ENCODE results near the gene KAT2B. TPM values are rescaled to one million over a fixed set of nuclear protein-coding genes. Genes with fewer than 3 reads are reported as not detected.

KAT2B gene
- total and polyA plus RNA-seq, 2 of the 13 experiments (the other 11 are each of a cell fraction or from before 2014, with no cell fraction given), result 0.97 to 1.7 TPM

DNA sequence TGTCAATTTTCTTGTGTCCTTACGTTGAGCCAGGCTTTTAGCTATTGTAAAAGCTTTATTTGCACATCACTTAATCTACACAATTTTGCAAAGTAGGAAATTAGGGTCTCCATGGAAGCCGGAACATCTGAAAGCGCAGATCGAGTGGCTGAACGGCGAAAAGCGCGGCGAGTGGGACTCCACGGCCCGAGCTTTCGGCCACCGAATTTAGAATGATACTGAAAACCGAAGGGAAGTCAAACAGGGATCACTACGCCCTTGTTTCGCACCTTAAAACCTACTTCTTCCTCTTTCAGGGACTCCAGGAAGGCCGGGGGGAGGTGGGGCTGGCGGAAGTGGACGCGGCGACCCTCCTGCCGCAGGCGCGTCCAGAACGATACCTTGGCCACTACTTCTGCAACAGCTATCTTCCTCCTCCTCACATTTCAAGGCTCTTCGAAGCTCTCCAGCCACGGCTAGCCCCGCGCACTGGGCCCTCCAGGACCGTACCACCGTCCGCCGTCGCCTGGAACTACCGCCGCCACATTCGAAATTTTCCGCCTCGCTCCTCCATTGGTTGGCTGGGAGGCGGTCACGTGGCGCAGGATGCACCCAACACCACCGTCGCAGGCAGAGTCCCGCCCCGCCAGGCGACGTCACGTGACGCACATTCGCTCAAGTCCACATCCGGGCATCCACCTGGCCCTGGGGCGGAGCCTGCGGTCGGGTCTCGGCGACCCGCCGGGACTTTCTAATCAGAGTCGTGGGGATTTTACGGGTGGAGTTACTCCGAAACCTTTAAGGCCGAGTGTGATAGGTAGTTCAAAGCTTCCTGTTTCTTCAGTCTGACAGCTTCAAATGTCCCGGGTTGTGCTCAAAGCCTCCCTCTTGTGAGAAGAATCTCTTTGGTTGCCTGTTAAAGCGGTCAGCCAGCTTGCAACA, 145.7 kb downstream of the KAT2B start, which contains the start of gene SGO1 (continued):
- TF ChIP-seq, protein P1, sequence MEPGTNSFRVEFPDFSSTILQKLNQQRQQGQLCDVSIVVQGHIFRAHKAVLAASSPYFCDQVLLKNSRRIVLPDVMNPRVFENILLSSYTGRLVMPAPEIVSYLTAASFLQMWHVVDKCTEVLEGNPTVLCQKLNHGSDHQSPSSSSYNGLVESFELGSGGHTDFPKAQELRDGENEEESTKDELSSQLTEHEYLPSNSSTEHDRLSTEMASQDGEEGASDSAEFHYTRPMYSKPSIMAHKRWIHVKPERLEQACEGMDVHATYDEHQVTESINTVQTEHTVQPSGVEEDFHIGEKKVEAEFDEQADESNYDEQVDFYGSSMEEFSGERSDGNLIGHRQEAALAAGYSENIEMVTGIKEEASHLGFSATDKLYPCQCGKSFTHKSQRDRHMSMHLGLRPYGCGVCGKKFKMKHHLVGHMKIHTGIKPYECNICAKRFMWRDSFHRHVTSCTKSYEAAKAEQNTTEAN (CRISPR knock-in tag; conservative IDR thresholded peaks at IDR 0.05), result 0 out of 2 replicates have a peak, but pooled peaks have one; percentile 38
- TF ChIP-seq SIN3B (IDR thresholded peaks at IDR 0.05; ENCODE audit: low read length), result peak; percentile 98
- peak; percentile 76; the same call in 1 of the 2 replicates for TF ChIP-seq ZNF567 (CRISPR knock-in tag; IDR thresholded peaks at IDR 0.05; ENCODE audit: borderline replicate concordance)
- TF ChIP-seq ZNF878 (CRISPR knock-in tag; IDR thresholded peaks at IDR 0.05), result peak; percentile 83
- peak; percentile 64; the same call in 1 of the 2 replicates for TF ChIP-seq ZZZ3 (CRISPR knock-in tag; IDR thresholded peaks at IDR 0.05; ENCODE audit: borderline replicate concordance)
- TF ChIP-seq, protein P2, sequence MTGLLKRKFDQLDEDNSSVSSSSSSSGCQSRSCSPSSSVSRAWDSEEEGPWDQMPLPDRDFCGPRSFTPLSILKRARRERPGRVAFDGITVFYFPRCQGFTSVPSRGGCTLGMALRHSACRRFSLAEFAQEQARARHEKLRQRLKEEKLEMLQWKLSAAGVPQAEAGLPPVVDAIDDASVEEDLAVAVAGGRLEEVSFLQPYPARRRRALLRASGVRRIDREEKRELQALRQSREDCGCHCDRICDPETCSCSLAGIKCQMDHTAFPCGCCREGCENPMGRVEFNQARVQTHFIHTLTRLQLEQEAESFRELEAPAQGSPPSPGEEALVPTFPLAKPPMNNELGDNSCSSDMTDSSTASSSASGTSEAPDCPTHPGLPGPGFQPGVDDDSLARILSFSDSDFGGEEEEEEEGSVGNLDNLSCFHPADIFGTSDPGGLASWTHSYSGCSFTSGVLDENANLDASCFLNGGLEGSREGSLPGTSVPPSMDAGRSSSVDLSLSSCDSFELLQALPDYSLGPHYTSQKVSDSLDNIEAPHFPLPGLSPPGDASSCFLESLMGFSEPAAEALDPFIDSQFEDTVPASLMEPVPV (CRISPR knock-in tag; IDR thresholded peaks at IDR 0.05), result peak; percentile 94
- TF ChIP-seq, protein P3, sequence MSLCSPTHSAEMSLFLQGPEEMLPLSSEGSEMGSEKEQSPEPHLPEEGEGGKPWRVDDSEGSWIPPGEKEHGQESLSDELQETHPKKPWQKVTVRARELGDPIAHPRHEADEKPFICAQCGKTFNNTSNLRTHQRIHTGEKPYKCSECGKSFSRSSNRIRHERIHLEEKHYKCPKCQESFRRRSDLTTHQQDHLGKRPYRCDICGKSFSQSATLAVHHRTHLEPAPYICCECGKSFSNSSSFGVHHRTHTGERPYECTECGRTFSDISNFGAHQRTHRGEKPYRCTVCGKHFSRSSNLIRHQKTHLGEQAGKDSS (CRISPR knock-in tag; IDR thresholded peaks at IDR 0.05; ENCODE audit: borderline replicate concordance, low read depth), result peak; percentile 69; the same call in 1 of the 2 replicates
- peak; percentile 50; the same call in 1 of the 2 replicates for TF ChIP-seq ZNF615 (CRISPR knock-in tag; IDR thresholded peaks at IDR 0.05; ENCODE audit: borderline replicate concordance)
- peak; percentile 90 for TF ChIP-seq ASH2L (IDR thresholded peaks at IDR 0.05; ENCODE audit: insufficient read length, low read depth, low read length)
- TF ChIP-seq ZNF782 (CRISPR knock-in tag; IDR thresholded peaks at IDR 0.05; ENCODE audit: borderline replicate concordance), result no peak
- peak; percentile 67; the same call in 1 of the 2 replicates for TF ChIP-seq ZNF816 (CRISPR knock-in tag; IDR thresholded peaks at IDR 0.05; ENCODE audit: borderline replicate concordance)
- TF ChIP-seq PHF20 (CRISPR knock-in tag; IDR thresholded peaks at IDR 0.05), result peak; percentile 79
- TF ChIP-seq, protein P4, sequence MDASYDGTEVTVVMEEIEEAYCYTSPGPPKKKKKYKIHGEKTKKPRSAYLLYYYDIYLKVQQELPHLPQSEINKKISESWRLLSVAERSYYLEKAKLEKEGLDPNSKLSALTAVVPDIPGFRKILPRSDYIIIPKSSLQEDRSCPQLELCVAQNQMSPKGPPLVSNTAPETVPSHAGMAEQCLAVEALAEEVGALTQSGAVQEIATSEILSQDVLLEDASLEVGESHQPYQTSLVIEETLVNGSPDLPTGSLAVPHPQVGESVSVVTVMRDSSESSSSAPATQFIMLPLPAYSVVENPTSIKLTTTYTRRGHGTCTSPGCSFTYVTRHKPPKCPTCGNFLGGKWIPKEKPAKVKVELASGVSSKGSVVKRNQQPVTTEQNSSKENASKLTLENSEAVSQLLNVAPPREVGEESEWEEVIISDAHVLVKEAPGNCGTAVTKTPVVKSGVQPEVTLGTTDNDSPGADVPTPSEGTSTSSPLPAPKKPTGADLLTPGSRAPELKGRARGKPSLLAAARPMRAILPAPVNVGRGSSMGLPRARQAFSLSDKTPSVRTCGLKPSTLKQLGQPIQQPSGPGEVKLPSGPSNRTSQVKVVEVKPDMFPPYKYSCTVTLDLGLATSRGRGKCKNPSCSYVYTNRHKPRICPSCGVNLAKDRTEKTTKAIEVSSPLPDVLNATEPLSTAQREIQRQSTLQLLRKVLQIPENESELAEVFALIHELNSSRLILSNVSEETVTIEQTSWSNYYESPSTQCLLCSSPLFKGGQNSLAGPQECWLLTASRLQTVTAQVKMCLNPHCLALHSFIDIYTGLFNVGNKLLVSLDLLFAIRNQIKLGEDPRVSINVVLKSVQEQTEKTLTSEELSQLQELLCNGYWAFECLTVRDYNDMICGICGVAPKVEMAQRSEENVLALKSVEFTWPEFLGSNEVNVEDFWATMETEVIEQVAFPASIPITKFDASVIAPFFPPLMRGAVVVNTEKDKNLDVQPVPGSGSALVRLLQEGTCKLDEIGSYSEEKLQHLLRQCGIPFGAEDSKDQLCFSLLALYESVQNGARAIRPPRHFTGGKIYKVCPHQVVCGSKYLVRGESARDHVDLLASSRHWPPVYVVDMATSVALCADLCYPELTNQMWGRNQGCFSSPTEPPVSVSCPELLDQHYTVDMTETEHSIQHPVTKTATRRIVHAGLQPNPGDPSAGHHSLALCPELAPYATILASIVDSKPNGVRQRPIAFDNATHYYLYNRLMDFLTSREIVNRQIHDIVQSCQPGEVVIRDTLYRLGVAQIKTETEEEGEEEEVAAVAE (CRISPR knock-in tag; IDR thresholded peaks at IDR 0.05; ENCODE audit: borderline replicate concordance), result peak; percentile 73; the same call in 1 of the 2 replicates
- no peak for TF ChIP-seq TCF12 (IDR thresholded peaks at IDR 0.05)
- TF ChIP-seq TCF12 (CRISPR knock-in tag; IDR thresholded peaks at IDR 0.05), result no peak
- 0 out of 2 replicates have a peak, but pooled peaks have one; percentile 29 for TF ChIP-seq ZMYM2 (CRISPR knock-in tag; IDR thresholded peaks at IDR 0.05)
- peak; percentile 91 for TF ChIP-seq ARID2 (CRISPR knock-in tag; IDR thresholded peaks at IDR 0.05; ENCODE audit: borderline replicate concordance)
- peak; percentile 78; the same call in 1 of the 2 replicates for TF ChIP-seq REPIN1 (CRISPR knock-in tag; IDR thresholded peaks at IDR 0.05; ENCODE audit: borderline replicate concordance, low read depth)
- no peak for TF ChIP-seq NONO (IDR thresholded peaks at IDR 0.05)
- TF ChIP-seq NONO (CRISPR knock-in tag; conservative IDR thresholded peaks at IDR 0.05), result peak; percentile 64
